ENCODE results near the gene SOBP. TPM values are rescaled to one million over a fixed set of nuclear protein-coding genes. Genes with fewer than 3 reads are reported as not detected.

SOBP gene
- total RNA-seq, 1 experiment from 2014 or later: 0.22 TPM

DNA sequence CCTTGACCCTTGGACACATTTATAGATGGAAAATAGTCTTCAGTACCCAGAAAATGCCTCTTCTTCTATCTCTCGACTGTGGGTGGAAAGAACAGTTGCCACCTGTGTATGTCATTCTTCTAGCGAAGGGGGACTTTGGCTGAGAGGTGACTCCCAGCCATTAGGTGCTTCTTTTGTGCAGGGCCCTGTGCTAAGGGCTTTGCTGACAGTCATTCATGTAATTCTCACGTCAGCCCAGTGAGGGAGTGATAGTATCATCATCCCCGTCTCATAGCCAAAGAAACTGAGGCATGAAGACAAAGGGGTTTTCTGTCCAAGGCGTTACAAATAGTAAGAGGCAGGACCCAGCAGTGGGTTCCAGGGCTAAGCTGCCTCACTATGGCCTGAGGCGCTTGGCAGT lies 173.4 kb downstream of the SOBP start:
- Histone ChIP-seq H3K27ac (no peak overlapping the region), H3K36me3 (ENCODE audit: low read depth) (no peaks in the 10 kb centered on the region), H3K79me2 (ENCODE audit: low read depth) (no peaks in the 10 kb centered on the region), H3K4me2 (no peak overlapping the region), H3K9me2 (ENCODE audit: insufficient read depth) (no peaks in the 10 kb centered on the region), H3K4me3 (no peak overlapping the region), H3K27me3 (ENCODE audit: insufficient read depth, low read depth) (no peaks in the 10 kb centered on the region), H3K9me3 (ENCODE audit: insufficient read depth, low read depth) (no peaks in the 10 kb centered on the region), H2AFZ (no peak overlapping the region), H3F3A (ENCODE audit: insufficient read depth, low read depth) (peaks cover 12% of the 10 kb centered on the region), H4K20me1 (ENCODE audit: insufficient read depth) (no peaks in the 10 kb centered on the region), H3K4me1 (replicated peaks; ENCODE audit: insufficient read depth) (peaks cover 35% of the 10 kb centered on the region)
- TF ChIP-seq, protein P1, sequence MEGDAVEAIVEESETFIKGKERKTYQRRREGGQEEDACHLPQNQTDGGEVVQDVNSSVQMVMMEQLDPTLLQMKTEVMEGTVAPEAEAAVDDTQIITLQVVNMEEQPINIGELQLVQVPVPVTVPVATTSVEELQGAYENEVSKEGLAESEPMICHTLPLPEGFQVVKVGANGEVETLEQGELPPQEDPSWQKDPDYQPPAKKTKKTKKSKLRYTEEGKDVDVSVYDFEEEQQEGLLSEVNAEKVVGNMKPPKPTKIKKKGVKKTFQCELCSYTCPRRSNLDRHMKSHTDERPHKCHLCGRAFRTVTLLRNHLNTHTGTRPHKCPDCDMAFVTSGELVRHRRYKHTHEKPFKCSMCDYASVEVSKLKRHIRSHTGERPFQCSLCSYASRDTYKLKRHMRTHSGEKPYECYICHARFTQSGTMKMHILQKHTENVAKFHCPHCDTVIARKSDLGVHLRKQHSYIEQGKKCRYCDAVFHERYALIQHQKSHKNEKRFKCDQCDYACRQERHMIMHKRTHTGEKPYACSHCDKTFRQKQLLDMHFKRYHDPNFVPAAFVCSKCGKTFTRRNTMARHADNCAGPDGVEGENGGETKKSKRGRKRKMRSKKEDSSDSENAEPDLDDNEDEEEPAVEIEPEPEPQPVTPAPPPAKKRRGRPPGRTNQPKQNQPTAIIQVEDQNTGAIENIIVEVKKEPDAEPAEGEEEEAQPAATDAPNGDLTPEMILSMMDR (conservative IDR thresholded peaks at IDR 0.05): no peak
- no peak for TF ChIP-seq EZH2 (IDR thresholded peaks at IDR 0.05; ENCODE audit: low read depth)
- BruUV-seq (replicated peaks): no TSS peak
- intact Hi-C loops (cut with micrococcal nuclease; ENCODE audit: unreplicated experiment): no loop called here
- POLR2A ChIA-PET (ENCODE audit: unreplicated experiment): no interaction called here
- CTCF ChIA-PET: no interaction called here
- DNase-seq: no peak

DNA sequence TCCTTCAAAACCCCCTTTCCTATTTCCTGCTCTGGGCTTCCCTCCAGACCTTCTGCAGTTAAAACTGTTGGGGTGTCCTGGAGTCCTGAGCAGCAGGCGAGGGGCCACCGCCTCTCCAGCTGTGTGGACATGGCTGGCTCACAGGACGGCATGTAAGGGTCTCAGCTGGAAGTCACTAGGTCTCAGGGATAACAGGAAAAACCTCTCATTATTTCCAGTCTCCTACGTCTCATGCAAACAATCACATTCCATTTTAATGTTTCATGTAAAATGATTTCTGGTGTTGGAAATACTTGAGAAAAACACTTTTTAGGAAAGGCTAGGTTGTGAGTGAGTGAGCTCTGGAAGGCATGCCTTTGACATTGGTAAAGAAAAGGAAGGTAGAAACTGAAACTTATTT lies 175.5 kb downstream of the SOBP start:
- no peaks in the 10 kb centered on the region for H3K79me2 ChIP-seq (ENCODE audit: low read depth)
- no peaks in the 10 kb centered on the region for H3K36me3 ChIP-seq (ENCODE audit: low read depth)
- no peak overlapping the region for H2AFZ ChIP-seq
- H3F3A ChIP-seq (ENCODE audit: insufficient read depth, low read depth): no peaks in the 10 kb centered on the region
- intact Hi-C loops (cut with micrococcal nuclease; ENCODE audit: unreplicated experiment): no loop called here
- H4K20me1 ChIP-seq (ENCODE audit: insufficient read depth): no peaks in the 10 kb centered on the region
- no peaks in the 10 kb centered on the region for H3K9me3 ChIP-seq (ENCODE audit: insufficient read depth, low read depth)
- no peak overlapping the region for H3K27ac ChIP-seq
- H3K27me3 ChIP-seq (ENCODE audit: insufficient read depth, low read depth): no peaks in the 10 kb centered on the region
- POLR2A ChIA-PET (ENCODE audit: unreplicated experiment): no interaction called here
- TF ChIP-seq, protein P1 (conservative IDR thresholded peaks at IDR 0.05): no peak
- TF ChIP-seq EZH2 (IDR thresholded peaks at IDR 0.05; ENCODE audit: low read depth): no peak
- peak in 1 of 2 experiments; percentile 79 for DNase-seq
- H3K4me3 ChIP-seq: no peak overlapping the region
- CTCF ChIA-PET: no interaction called here
- no peaks in the 10 kb centered on the region for H3K9me2 ChIP-seq (ENCODE audit: insufficient read depth)
- peaks cover 19% of the 10 kb centered on the region for H3K4me1 ChIP-seq (replicated peaks; ENCODE audit: insufficient read depth)
- no TSS peak for BruUV-seq (replicated peaks)
- peak overlapping the region; percentile 6; the same call in 1 of the 2 replicates for H3K4me2 ChIP-seq

DNA sequence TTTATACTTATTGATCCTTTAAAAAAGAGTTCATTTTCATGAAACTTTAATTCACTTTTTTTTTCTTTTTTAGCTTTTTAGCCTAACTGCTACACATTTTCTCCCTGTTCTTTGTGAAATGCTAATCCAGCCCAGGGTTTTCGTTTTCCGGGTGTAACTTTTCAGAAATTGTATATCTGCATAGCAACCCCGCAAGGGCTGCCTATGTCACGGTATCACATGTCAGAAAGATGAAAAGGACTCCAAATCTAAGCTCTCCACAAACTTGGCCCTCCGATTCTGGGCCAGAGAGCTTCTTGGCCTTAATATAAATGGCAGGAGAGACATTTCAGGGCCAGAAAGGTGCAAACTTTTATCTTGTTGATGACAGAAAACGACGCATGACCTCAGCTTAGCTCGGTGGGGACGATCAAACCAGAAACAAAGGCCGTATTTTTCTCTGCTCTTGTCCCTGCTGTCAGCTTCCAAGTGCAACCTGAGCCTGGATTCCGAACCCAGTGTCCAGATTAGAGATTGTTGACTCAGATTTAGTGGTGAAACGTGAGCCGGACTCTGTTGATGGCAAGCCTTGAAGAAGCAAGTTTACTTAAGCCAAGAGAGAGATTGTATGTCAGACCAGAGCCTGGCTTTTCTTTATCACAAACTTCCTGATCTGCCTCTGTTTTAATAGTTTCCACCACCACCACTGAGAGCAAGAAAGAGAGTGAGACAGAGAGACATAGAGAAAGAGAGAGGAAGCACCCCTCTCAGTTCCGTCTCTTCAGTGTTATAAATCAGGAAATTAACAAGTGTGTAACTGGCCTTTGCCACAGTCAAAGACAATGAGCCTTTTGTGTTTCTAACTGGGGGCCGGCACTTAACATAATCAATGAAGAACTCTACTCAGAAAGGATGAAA lies 176.4 kb downstream of the SOBP start:
- Histone ChIP-seq H3K27ac (no peak overlapping the region), H3K4me1 (replicated peaks; ENCODE audit: insufficient read depth) (peaks cover 19% of the 10 kb centered on the region), H3K4me2 (peak overlapping the region; percentile 7; the same call in 1 of the 2 replicates), H3K9me2 (ENCODE audit: insufficient read depth) (no peaks in the 10 kb centered on the region), H4K20me1 (ENCODE audit: insufficient read depth) (no peaks in the 10 kb centered on the region), H3K36me3 (ENCODE audit: low read depth) (no peaks in the 10 kb centered on the region), H3K79me2 (ENCODE audit: low read depth) (no peaks in the 10 kb centered on the region), H3K9me3 (ENCODE audit: insufficient read depth, low read depth) (no peaks in the 10 kb centered on the region), H3K27me3 (ENCODE audit: insufficient read depth, low read depth) (no peaks in the 10 kb centered on the region), H3F3A (ENCODE audit: insufficient read depth, low read depth) (no peaks in the 10 kb centered on the region), H2AFZ (no peak overlapping the region), H3K4me3 (no peak overlapping the region)
- ChIA-PET POLR2A (ENCODE audit: unreplicated experiment) (interaction anchor here (0.6 kb wide), 1 partner anchor 76 kb away, joined by 4 read pairs; no protein-coding TSS in a partner anchor), CTCF (no interaction called here)
- TF ChIP-seq, protein P1 (conservative IDR thresholded peaks at IDR 0.05): no peak
- no peak for TF ChIP-seq EZH2 (IDR thresholded peaks at IDR 0.05; ENCODE audit: low read depth)
- intact Hi-C loops (cut with micrococcal nuclease; ENCODE audit: unreplicated experiment): no loop called here
- DNase-seq: peak; percentile 31 to 60
- no TSS peak for BruUV-seq (replicated peaks)

Measured in PC-9 (cell line).